SIG-M5 treated with dmso at 0.1 percent for 504 hours (cell line): ENCODE data around the gene SAMD4A.

Experiments used
- DNase-seq: peaks from one replicate; lab custom pipeline; 2025; ENCODE audit not compliant: unreplicated experiment; lab: John Stamatoyannopoulos, UW

Gene SAMD4A

DNA sequence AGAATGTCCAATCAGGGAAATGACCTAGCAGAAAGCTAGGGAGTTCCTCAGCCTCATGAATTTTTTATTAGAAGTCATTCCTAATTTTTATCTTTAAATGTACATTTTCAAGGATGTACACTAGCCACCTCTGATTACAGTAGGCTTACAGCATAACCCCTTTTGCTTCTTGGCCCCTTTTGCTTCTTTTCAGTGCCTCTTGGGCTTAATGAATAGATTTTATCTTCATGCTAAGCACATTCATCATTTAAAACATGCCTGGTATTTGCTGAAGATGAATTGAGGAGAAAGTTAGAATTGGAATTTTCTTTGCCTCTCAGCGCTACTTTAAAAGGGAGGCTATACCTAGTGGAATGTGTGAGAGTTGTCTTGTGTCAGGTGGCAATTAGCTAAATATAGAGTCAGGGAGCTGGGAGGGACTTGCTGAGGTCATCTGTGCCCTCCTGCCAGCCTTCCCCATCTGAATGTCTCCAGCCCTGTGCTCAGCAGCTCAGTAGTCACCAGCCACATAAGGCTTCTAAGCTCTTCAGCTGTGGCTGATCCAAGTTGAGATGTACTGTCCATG is 132.1 kb downstream of the SAMD4A start:
- DNase-seq, result no peak

GRCh38 chr14:54699735-54700134 is 132.8 kb downstream of the SAMD4A start:
- DNase-seq, result no peak

- DNase-seq, result no peak
Measured at GRCh38 chr14:54700717-54701116, 133.8 kb downstream of the SAMD4A start.

DNA sequence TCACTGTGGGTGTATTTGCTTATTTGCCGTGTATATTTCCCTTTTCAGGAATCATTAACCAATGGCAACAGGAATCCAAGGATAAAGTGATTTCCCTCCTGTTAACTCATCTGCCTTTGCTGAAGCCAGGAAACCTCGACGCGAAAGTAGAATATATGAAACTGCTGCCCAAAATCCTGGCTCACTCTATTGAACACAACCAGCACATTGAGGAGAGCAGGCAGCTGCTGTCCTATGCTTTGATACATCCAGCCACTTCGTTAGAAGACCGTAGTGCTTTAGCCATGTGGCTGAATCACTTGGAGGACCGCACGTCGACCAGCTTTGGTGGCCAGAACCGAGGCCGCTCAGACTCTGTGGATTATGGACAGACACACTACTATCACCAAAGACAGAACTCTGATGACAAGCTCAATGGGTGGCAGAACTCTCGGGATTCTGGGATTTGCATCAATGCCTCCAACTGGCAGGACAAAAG is 135.1 kb downstream of the SAMD4A start:
- no peak for DNase-seq

DNA sequence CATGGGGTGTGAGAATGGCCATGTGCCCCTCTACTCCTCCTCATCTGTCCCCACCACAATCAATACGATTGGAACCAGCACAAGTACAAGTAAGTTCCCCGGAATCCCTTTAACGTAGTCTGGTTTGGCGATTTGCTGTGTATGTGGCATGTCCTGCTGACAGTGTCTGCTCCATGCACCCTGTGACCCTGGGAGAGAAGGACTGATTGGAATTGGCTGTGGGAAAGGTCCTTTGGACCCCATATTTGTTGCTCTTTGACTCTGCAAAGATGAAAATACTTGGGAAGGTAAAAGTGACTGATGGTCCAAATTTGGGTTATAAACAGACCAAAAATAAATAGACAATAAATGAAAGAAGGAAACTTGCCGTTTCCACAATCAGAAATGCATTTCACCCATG is 135.6 kb downstream of the SAMD4A start:
- no peak for DNase-seq

DNA sequence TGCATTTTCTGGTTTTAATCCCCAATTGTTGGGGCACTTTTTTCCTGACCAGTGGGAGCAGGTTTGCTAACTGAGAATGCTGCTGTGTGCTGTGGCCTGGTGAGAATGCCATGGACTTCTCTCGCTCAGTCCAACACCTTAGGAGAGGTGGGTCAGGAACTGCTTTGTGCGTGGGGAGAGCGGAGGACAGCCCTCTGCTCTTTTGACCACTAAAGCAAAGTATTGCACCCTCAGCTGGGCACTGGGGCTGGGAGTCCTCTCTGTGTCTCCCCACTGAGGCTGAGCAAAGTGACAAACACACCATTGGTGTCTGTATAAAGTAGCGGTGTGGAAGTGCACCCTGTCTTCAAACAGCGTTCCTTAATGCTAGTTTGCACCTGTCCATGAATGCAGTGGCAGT is 136.2 kb downstream of the SAMD4A start:
- DNase-seq, result no peak

- DNase-seq, result no peak
Measured at GRCh38 chr14:54703724-54704123, 136.8 kb downstream of the SAMD4A start.

GRCh38 chr14:54704768-54705167 is 137.8 kb downstream of the SAMD4A start:
- no peak for DNase-seq

- no peak for DNase-seq
Measured at GRCh38 chr14:54706769-54707168, 139.8 kb downstream of the SAMD4A start.

DNA sequence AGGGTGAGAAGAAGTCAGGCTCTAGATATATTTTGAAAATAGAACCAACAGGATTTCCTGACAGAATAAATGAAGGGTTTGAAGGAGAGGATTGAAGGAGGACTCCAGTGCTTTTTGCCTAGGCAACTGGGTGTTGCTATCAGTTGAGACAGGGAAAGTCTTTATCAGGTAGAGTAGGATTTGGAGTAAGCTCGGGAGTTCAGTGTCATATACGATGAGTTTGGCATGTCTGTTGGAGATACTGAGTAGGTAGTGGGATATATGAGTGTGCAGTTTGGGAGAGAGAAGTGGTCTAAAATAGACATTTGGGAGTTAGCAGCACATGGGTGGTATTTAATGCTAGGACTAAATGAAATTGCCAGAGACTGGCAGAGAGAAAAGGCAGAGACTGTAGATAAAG is 141.2 kb downstream of the SAMD4A start:
- DNase-seq, result no peak

GRCh38 chr14:54708982-54709381 is 142.1 kb downstream of the SAMD4A start:
- no peak for DNase-seq

- DNase-seq, result no peak
Measured at GRCh38 chr14:54709444-54709843, 142.5 kb downstream of the SAMD4A start.

- DNase-seq, result no peak
Measured at GRCh38 chr14:54709867-54710266, 142.9 kb downstream of the SAMD4A start.

GRCh38 chr14:54711312-54711711 is 144.4 kb downstream of the SAMD4A start:
- no peak for DNase-seq

GRCh38 chr14:54711812-54712464 is 145.0 kb downstream of the SAMD4A start:
- DNase-seq, result no peak

GRCh38 chr14:54712465-54713200 is 145.7 kb downstream of the SAMD4A start:
- no peak for DNase-seq

DNA sequence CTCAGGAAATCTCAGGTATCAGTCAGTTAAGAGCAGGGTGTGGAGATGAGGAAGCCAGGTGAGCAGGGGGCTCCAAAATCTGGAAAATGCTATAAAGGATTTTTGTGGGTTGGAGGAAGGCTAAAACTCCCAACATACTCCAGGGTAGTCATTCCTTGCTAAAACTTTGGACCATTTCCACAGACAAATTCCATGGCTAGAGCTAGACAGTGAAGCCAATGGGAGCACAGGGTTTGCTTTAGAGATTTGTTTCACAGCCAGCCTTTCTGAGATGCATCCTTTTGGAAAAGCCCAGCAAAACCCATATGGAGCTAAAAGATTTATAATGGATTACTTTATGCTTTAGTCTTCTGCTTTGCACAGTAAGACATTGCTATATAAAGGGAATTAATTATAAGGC is 146.5 kb downstream of the SAMD4A start:
- DNase-seq, result no peak

DNA sequence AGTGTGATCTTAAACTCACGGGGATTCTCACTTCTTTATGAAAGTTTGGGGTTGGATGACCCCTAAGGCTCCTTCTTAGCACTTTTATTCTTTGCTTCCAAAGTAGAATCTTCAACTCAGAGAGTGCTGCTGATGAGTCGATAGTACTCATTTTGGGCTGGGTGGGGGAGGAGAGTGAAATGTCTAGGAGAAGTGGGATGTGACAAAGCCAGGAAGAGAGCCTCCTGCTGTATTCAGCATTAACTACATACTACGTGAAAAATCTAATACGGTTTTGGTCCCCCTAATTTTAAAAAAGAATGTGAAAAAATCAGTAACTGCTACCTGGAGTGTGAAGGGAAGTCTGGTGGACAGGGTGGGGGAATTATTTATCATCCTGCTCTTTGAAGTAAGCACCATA is 148.3 kb downstream of the SAMD4A start:
- no peak for DNase-seq

GRCh38 chr14:54715811-54716210 is 148.9 kb downstream of the SAMD4A start:
- no peak for DNase-seq

- DNase-seq, result no peak
Measured at GRCh38 chr14:54716862-54717261, 149.9 kb downstream of the SAMD4A start.

DNA sequence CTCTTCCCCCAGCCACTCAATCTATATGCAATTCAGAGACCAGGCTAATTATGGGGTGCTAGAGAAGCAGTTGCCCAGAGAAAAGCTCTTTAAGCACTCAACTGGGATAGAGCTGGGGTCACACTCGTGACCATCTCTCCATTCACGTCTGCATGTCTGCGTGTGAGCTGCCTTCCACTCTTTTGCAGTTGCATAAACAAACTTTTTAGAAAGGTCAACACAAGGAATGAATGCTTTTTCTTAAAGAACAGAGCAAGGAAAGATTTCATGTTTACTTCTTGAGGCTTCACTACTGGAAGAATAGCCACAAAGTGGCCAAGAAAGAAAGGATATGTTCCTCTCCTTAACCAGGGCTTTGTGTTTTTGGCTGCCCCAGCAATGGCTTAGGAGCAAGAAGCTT is 151.1 kb downstream of the SAMD4A start:
- no peak for DNase-seq

DNA sequence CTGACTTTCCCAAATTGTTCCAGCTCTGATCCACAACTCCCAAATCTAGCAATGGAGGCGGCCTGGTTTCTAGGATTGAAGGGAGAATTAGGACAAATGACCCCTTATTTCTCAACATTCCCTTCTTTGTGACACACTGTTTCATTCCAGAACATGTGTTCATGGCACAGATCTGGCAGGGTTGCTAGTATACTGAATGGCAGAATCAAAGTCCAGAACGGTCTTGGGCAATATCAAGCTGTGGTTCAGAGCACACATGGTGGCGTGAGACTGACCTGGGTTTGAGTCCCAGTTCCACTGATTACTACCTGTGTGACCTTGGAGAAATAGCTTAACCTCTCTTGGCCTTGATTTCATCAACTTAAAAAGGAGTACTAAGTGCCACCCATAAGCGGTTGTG is 152.5 kb downstream of the SAMD4A start:
- no peak for DNase-seq
